Lower leg skin (tissue), 4 donors: ENCODE data around the gene CACNA1I. TPM values are rescaled to one million over a fixed set of nuclear protein-coding genes. Genes with fewer than 3 reads are reported as not detected.

Experiments used
- DNase-seq, 2 donors: peaks; one replicate each; pipeline ENCODE4 v3.0.0-alpha.2; 2019; ENCODE audit warnings: low spot score in 2 of 2
- H3K4me3 ChIP-seq: fragments of 200-600 bp; sonication (generic); 2 replicates; pipeline ENCODE4 v1.5.1; 2017; ENCODE audit warnings: mild to moderate bottlenecking, low read depth; ENCODE audit not compliant: poor library complexity, severe bottlenecking
- POLR2A ChIP-seq, 2 donors: fragments of 450-650 bp; IDR thresholded peaks; one replicate each; pipeline ENCODE4 v1.6.1; 2016 to 2017; ENCODE audit warnings: antibody characterized with exemption in 2 of 2, mild to moderate bottlenecking in 1 of 2, moderate library complexity in 1 of 2
- WGBS, 2 donors: methylation state at CpG; one replicate each; pipeline ENCODE4 v1.1.5; 2018; 5-methylcytosine and 5-hydroxymethylcytosine counted together
- intact Hi-C: fragments of 100-400 bp; cut with DNase I; formaldehyde crosslinking; loops from one replicate; pipeline ENCODE4 v1.15.0; 2023; ENCODE audit warnings: low total_unique reads
- total RNA-seq, 4 donors: library from RNA; depleted of rRNA; stranded (reverse); fragments of >200 nt; gene quantifications; one replicate each; pipeline ENCODE4 v1.1.0, GENCODE V29; 2016
- TF ChIP-seq, protein P1 (sequence below), 3 donors: fragments of 450-650 bp; IDR thresholded peaks; one replicate each; pipeline ENCODE4 v1.5.1; 2016; ENCODE audit warnings: antibody characterized with exemption in 3 of 3, mild to moderate bottlenecking in 3 of 3, moderate library complexity in 2 of 3

The CACNA1I gene
- total RNA-seq, 4 donors from 2014 or later: 0.13 to 0.27 (median 0.21) TPM

DNA sequence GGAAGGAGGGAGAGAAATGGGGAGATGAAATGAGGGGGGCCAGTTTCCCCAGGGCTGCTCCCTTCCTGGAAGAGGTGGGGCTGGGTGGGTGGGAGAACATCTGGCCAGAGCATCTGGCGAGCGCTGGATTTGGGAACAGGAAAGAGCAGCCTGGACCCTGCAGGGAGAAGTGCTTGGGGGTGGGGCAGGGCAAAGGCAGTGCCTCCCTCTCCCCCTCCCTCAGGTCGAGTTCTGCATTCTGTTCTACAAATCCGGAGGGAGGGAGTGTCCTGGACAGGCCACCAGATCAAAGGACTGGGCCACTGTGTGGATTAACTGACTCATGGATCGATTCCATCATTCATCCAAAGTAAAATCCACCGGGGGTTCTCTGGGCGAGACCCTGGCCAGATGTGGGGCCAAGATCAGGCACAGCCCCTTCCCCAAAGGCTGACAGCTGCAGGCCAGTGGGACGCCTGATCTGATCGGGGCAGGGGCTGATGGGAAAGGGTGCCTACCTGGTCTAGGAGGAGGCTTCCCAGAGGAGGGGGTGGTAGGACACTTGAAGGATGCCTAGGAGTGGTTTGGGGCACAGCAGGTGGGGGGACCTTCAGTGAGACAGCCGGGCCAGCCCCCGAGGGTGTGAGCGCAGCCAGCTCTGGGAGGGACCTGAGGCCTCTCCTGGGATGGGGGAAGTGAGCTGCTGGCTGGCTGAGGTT lies 57.5 kb downstream of the CACNA1I start:
- TF ChIP-seq, protein P1, sequence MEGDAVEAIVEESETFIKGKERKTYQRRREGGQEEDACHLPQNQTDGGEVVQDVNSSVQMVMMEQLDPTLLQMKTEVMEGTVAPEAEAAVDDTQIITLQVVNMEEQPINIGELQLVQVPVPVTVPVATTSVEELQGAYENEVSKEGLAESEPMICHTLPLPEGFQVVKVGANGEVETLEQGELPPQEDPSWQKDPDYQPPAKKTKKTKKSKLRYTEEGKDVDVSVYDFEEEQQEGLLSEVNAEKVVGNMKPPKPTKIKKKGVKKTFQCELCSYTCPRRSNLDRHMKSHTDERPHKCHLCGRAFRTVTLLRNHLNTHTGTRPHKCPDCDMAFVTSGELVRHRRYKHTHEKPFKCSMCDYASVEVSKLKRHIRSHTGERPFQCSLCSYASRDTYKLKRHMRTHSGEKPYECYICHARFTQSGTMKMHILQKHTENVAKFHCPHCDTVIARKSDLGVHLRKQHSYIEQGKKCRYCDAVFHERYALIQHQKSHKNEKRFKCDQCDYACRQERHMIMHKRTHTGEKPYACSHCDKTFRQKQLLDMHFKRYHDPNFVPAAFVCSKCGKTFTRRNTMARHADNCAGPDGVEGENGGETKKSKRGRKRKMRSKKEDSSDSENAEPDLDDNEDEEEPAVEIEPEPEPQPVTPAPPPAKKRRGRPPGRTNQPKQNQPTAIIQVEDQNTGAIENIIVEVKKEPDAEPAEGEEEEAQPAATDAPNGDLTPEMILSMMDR (IDR thresholded peaks at IDR 0.05): no peak
- no peak for TF ChIP-seq POLR2A (IDR thresholded peaks at IDR 0.05)
- no peak for DNase-seq
- 61 to 66% methylated on average over 10 to 12 of the region's 12 CpGs for WGBS, 2 donors
- H3K4me3 ChIP-seq: no peak overlapping the region
- intact Hi-C loops: no loop called here

DNA sequence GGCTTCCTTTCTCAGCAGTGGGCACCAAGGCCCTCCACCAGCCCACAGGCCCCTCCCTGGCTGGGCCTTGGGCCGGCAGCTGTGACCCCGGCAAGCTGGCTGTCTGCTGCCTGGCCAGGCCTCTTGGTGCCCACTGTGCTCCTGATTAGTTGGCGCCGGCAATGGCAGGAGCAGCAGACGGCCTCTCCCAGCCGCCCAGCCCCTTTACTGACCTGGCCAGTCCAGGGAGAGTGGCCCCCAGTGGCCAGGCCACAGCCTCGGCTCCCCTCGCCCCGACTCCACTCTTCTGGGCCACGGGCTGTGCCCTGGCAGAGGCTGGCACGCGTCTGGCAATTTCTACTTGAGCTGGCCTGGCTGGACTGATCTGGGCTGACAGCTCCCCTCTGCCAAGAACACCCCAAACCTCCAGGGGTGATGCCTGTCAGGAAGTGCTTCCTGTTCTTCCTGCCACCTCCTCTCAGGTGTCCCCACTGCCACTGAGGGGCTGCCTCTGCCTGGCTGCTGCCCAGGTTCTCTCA lies 58.1 kb downstream of the CACNA1I start:
- intact Hi-C loops: no loop called here
- H3K4me3 ChIP-seq: no peak overlapping the region
- DNase-seq: no peak
- WGBS, 2 donors: 87 to 100% methylated on average over 6 to 12 of the region's 12 CpGs
- TF ChIP-seq, protein P1 (IDR thresholded peaks at IDR 0.05): no peak
- no peak for TF ChIP-seq POLR2A (IDR thresholded peaks at IDR 0.05)

DNA sequence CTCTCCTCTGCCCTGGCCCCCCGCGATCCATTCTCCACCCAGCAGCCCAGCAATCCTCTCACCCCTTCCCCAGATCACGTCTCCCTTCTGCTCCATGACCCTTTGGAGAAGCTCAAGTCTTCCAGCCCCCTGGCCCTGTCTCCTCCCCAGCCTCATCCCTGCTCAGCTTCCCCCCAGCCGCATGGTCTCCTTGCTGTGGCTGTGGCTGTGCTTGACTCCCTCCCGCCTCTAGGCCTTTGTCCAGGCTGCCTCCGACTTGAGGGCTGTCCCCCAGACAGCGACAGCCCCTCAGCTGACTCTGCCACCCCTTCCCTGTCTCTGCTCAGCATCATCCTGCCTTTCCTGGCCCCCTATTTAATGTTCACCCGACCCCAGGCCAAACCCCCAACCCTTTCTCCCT lies 59.3 kb downstream of the CACNA1I start:
- H3K4me3 ChIP-seq: no peak overlapping the region
- TF ChIP-seq, protein P1 (IDR thresholded peaks at IDR 0.05): no peak
- no peak for TF ChIP-seq POLR2A (IDR thresholded peaks at IDR 0.05)
- 66 to 78% methylated on average over 8 of the region's 8 CpGs for WGBS, 2 donors
- DNase-seq: no peak
- intact Hi-C loops: no loop called here

DNA sequence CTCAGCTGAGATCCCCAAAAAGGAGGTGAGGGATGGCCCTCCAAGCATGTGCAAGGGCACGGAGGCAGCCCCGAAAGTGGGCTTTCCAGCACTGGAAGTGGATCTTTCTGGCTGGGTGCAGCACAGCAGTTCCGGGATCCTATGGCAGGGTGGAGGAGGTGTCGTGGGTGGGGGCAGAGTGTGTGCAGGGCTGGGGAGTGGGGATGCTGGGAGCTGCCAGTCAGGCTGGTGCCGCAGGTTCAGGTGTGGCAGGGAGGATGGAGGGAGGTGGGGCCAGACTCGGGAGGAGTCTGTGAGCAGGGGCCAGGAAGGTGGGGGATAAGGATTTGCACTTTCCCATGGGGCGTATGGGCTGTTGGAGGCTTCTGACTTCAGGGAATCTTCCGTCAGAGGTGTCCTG lies 60.2 kb downstream of the CACNA1I start:
- DNase-seq: no peak
- TF ChIP-seq POLR2A (IDR thresholded peaks at IDR 0.05): no peak
- TF ChIP-seq, protein P1 (IDR thresholded peaks at IDR 0.05): no peak
- 61 to 72% methylated on average over 6 to 8 of the region's 8 CpGs for WGBS, 2 donors
- intact Hi-C loops: no loop called here
- H3K4me3 ChIP-seq: no peak overlapping the region

DNA sequence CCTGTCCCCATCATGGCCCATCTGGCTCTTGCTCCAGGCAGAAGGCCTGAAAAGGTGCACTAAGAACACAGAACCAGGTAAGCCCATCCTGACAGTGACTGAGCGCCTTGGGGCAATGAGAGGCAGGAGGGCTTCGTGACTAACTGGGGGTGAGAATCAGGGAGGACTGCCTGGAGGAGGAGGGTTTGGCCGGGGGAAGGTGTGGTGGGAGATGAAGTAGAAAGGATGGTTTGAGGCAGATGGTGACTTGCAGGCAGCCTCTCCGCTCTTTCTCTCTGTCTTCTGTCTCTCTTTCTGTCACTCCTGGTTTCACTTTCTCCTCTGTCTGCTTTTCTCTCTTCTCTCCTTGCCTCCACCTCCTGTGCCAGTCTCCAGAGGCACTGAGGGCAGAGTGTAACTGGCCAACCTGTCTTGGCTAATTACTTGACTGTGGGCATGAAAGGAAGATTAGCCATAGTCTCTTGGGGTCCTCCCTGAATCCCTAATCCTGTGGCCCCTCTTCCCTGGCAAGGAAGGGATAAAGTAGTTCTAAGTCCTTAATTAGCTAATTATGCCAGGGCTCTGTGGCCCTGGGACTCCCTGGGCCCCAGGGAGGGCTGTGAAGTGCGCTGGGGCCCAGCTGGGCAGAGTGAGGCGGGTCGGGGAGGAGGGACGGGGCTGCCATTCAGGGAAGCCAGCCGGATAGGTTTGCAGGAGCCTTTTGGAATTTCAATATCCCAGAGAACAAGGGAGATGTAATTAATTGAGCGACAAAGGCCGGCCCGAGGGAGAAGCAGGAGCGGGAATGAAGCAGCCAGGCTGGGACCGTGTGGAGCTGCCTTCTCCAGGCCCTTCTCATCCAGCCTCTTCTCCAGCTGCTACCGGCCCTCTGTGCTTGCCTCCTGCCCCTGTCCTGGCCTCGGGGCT lies 61.1 kb downstream of the CACNA1I start:
- intact Hi-C loops: no loop called here
- 70 to 72% methylated on average over 16 of the region's 16 CpGs for WGBS, 2 donors
- H3K4me3 ChIP-seq: no peak overlapping the region
- DNase-seq: no peak
- TF ChIP-seq, protein P1 (IDR thresholded peaks at IDR 0.05): no peak
- no peak for TF ChIP-seq POLR2A (IDR thresholded peaks at IDR 0.05)
